ENCODE measurements around the gene ARFGAP1.
A peak's percentile ranks its signal among the peaks of the same experiment; 100 is the strongest.
"Not testable (repeated sequence)": the region's sequence is repeated elsewhere in the genome, so short reads cannot be mapped to it uniquely, and the experiment has no call there.

ARFGAP1 gene

DNA sequence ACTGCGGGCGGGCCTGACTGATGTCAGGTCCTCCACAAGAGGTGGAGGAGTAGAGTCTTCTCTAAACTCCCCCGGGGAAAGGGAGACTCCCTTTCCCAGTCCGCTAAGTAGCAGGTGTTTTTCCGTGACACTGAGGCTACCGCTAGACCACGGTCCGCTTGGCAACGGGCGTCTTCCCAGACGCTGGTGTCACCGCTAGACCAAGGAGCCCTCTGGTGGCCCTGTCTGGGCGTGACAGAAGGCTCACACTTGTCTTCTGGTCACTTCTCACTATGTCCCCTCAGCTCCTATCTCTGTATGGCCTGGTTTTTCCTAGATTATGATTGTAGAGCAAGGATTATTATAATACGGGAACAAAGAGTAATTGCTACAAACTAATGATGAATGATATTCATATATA lies 21.3 kb upstream of the ARFGAP1 start:
- not testable (repeated sequence) for H3K27me3 ChIP-seq (ENCODE audit: low read depth, low read length); H4K20me1 ChIP-seq (ENCODE audit: insufficient read depth, low read length); H2AFZ ChIP-seq (ENCODE audit: low read depth, low read length); H3K27ac ChIP-seq (ENCODE audit: low read length); H3K4me2 ChIP-seq (ENCODE audit: low read length); H3K9me3 ChIP-seq (ENCODE audit: insufficient read depth, low read length); H3K36me3 ChIP-seq (replicated peaks; ENCODE audit: low read depth, low read length); H3K4me1 ChIP-seq (ENCODE audit: low read length); H3K9ac ChIP-seq (ENCODE audit: low read length); H3K4me3 ChIP-seq (ENCODE audit: low read length); H3K79me2 ChIP-seq (ENCODE audit: low read length)
- TF ChIP-seq CTCF (IDR thresholded peaks at IDR 0.05; ENCODE audit: low read depth, low read length) = peak; percentile 16; the same call in 1 of the 2 replicates

DNA sequence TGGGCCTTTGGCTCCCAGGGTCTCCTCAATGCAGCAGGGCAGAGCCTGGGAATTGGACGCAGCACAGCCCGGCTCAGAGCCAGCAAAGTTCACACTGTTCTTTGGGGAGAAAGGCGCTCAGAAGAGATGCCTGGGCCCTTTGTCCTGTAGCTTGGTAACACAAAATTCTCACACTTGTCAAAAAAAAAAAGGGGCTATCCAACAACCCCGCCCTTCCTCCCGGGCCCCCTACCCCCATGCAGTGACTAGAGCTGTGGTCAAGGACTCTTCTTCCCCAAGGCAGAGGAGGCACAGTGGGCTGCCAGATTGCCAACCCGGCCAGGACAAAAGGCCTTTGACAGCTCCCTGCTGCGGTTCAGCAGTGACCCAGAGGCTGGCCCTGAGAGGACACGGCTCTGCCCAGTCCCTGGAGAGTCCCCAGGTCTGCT lies 20.3 kb upstream of the ARFGAP1 start:
- no peaks in the 10 kb centered on the region for H3K27me3 ChIP-seq (ENCODE audit: low read depth, low read length)
- no peak overlapping the region for H3K4me3 ChIP-seq (ENCODE audit: low read length)
- no peaks in the 10 kb centered on the region for H3K4me1 ChIP-seq (ENCODE audit: low read length)
- H2AFZ ChIP-seq (ENCODE audit: low read depth, low read length) = no peak overlapping the region
- H3K9me3 ChIP-seq (ENCODE audit: insufficient read depth, low read length) = no peaks in the 10 kb centered on the region
- no peak overlapping the region for H3K27ac ChIP-seq (ENCODE audit: low read length)
- H3K79me2 ChIP-seq (ENCODE audit: low read length) = no peaks in the 10 kb centered on the region
- H3K9ac ChIP-seq (ENCODE audit: low read length) = no peak overlapping the region
- TF ChIP-seq EZH2phosphoT487 (IDR thresholded peaks at IDR 0.05; ENCODE audit: low read depth) (no peak), CTCF (IDR thresholded peaks at IDR 0.05; ENCODE audit: low read depth, low read length) (no peak)
- H3K36me3 ChIP-seq (replicated peaks; ENCODE audit: low read depth, low read length) = no peaks in the 10 kb centered on the region
- no peak overlapping the region for H3K4me2 ChIP-seq (ENCODE audit: low read length)
- H4K20me1 ChIP-seq (ENCODE audit: insufficient read depth, low read length) = no peaks in the 10 kb centered on the region

DNA sequence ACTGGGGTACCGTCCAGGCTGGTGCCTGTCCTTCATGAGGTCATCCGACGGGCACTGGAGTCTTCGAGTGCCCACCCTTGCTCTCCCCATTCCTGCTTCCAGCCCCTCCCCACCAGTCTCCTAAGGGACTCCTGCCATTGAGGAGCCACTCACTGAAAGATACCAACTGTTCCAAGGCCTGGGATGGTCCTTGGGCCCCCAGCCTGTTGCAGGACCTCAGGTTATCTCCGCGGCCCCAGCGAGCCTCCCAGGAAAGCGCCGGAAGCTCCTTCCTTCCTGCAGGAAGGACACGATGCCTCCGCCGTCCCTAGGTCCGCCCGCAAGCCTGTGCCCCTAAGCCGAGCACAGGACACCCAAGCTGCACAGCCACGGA lies 19.6 kb upstream of the ARFGAP1 start:
- no peaks in the 10 kb centered on the region for H3K27me3 ChIP-seq (ENCODE audit: low read depth, low read length)
- H3K4me1 ChIP-seq (ENCODE audit: low read length) = no peaks in the 10 kb centered on the region
- TF ChIP-seq CTCF (IDR thresholded peaks at IDR 0.05; ENCODE audit: low read depth, low read length) = no peak
- H3K9ac ChIP-seq (ENCODE audit: low read length) = no peak overlapping the region
- no peaks in the 10 kb centered on the region for H3K79me2 ChIP-seq (ENCODE audit: low read length)
- no peak overlapping the region for H3K4me2 ChIP-seq (ENCODE audit: low read length)
- no peak overlapping the region for H2AFZ ChIP-seq (ENCODE audit: low read depth, low read length)
- no peaks in the 10 kb centered on the region for H4K20me1 ChIP-seq (ENCODE audit: insufficient read depth, low read length)
- no peak overlapping the region for H3K27ac ChIP-seq (ENCODE audit: low read length)
- no peak overlapping the region for H3K4me3 ChIP-seq (ENCODE audit: low read length)
- H3K36me3 ChIP-seq (replicated peaks; ENCODE audit: low read depth, low read length) = no peaks in the 10 kb centered on the region
- no peaks in the 10 kb centered on the region for H3K9me3 ChIP-seq (ENCODE audit: insufficient read depth, low read length)

DNA sequence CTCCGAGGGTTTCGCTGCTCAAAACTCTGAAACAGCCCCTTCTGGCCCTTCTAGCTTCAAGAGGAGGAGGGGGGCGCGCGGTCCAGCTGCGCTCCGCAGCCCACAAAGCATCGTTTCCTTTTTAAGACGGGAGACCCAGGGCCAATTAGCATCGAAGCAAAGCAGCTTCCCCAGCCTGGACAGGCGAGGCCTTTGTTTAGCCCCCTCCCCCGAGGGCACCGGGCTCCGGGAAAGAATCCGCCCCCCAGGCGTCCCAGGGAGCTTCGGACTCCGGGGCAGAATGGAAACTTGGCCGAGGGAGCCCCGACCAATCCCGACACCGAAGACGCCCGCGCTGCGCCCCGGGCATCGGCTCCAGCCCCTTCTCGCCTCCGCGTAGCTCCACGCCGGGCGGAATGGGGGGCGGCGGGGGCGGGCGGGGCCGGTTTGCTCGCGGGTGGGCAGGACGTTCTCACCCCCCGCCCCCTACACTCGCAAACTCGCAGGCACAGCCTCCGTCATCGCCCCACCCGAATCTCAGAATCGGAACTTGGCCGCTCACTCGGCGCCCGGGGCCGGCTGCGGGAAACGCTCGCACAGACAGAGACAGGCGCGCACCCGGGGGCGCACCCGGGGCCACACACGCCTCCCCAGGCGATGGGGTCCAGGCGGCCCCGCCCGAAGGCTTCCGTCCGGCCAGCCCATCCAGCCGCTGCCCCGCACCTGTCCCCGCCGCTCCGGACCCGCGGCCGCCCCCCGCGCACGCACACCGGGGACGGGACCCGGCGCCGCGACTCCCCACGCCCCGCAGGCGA lies 19.0 kb upstream of the ARFGAP1 start:
- Histone ChIP-seq H3K27ac (ENCODE audit: low read length) (no peak overlapping the region), H3K9me3 (ENCODE audit: insufficient read depth, low read length) (no peaks in the 10 kb centered on the region), H3K27me3 (ENCODE audit: low read depth, low read length) (no peaks in the 10 kb centered on the region), H3K36me3 (replicated peaks; ENCODE audit: low read depth, low read length) (no peaks in the 10 kb centered on the region), H3K4me1 (ENCODE audit: low read length) (no peaks in the 10 kb centered on the region), H3K4me2 (ENCODE audit: low read length) (no peak overlapping the region), H3K79me2 (ENCODE audit: low read length) (no peaks in the 10 kb centered on the region), H2AFZ (ENCODE audit: low read depth, low read length) (no peak overlapping the region), H4K20me1 (ENCODE audit: insufficient read depth, low read length) (no peaks in the 10 kb centered on the region), H3K4me3 (ENCODE audit: low read length) (no peak overlapping the region), H3K9ac (ENCODE audit: low read length) (no peak overlapping the region)
- TF ChIP-seq EZH2phosphoT487 (IDR thresholded peaks at IDR 0.05; ENCODE audit: low read depth) (no peak), CTCF (IDR thresholded peaks at IDR 0.05; ENCODE audit: low read depth, low read length) (no peak)
